Smooth muscle cell of trachea (primary cell): ENCODE data around the gene REXO2. TPM values are rescaled to one million over a fixed set of nuclear protein-coding genes. Genes with fewer than 3 reads are reported as not detected.

ENCODE experiments used
- total RNA-seq: library from RNA; depleted of rRNA; stranded (reverse); fragments of >200 nt; gene quantifications from 2 replicates; pipeline ENCODE4 v1.2.1, GENCODE V29; 2014

REXO2 gene
- total RNA-seq, result 176 and 215 TPM in 2 replicates

GRCh38 chr11:114439229-114440120, at the start of gene REXO2:
Gene REXO2 (plus strand): TSS chr11:114439467. CDS start chr11:114439529, 62 bp downstream.

GRCh38 chr11:114400216-114400914, 38.9 kb upstream of the REXO2 start, which contains the start of the genes C11orf71 and RBM7:
Gene C11orf71 (minus strand): TSS chr11:114400511. CDS start chr11:114400331, 180 bp downstream.
Gene RBM7 (plus strand): TSS chr11:114400666. CDS start chr11:114400672, 6 bp downstream.

Other genes with a start within 250 kb of the REXO2 start
- gene NNMT, start 143.1 kb upstream of the REXO2 start, total RNA-seq, result 185 and 367 TPM in 2 replicates
- 2.0 and 4.1 TPM in 2 replicates for gene C11orf71, start 39.0 kb upstream of the REXO2 start, total RNA-seq
- 32.4 and 35.6 TPM in 2 replicates for gene RBM7, start 38.8 kb upstream of the REXO2 start, total RNA-seq
- not detected in 2 replicates for gene NXPE1, start 120.4 kb downstream of the REXO2 start, total RNA-seq
- not detected in 2 replicates for gene NXPE4, start 156.3 kb downstream of the REXO2 start, total RNA-seq
- gene NXPE2, start 239.1 kb downstream of the REXO2 start, total RNA-seq, result under 0.01 TPM in 1 of 2 replicates, not detected in the other